ENCODE results near the gene KCNT2. TPM values are rescaled to one million over a fixed set of nuclear protein-coding genes. Genes with fewer than 3 reads are reported as not detected.
"Not testable (repeated sequence)": the region's sequence is repeated elsewhere in the genome, so short reads cannot be mapped to it uniquely, and the experiment has no call there.

The KCNT2 gene
- total RNA-seq: 6.0 TPM

DNA sequence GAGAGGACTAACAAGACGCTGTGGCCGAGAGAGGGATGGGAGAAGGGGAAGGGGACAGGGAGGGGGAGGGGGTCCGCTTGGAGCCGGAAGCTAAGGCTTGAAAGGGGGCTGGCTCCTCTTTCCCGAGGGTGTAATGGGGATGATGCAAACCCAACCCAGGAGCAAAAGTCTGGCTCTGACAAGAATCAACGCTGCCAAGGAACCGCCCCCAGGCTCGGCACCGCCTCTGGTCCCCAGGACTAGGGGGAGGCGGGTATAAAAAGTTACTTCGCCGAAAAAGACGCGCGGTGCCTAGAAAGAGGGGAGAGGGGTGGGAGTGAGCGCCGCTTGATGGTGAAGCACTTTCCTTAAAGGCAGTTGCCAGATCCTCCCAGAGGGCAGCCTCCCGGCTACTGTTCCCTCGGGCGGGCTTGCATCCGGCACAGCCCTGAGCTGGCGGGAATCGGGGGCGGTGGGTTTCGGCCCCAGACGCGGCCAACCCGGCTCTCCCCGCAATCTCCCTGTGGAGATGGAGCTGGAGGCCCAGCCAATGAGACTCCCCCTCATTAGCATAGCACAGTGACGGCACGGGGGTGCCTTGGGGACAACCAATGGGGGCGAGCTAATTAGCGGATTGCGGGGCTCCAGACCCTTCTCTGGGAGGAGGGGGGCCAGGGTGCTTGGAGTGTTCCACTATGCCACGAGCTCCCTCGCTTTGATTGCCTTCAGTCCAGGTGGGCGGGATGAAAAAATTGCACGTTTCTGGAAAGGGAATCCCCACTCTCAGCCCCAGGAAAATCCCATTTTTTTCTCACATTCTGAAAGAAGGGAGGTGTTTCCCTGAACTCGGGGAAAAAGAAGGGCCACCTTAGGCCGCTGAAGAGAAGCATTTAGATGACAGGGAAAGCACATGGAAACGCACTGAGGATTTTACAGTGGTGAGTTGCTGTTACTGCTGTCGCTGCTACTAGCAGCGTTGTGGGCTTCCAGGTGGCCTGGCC, at the start of gene KCNT2:
TSS of gene KCNT2 (minus strand) at position 51 of the 980 bp plus-strand sequence. CDS start 131 bp downstream, outside the sequence.
- peak; percentile 61 for DNase-seq (ENCODE audit: low spot score)

DNA sequence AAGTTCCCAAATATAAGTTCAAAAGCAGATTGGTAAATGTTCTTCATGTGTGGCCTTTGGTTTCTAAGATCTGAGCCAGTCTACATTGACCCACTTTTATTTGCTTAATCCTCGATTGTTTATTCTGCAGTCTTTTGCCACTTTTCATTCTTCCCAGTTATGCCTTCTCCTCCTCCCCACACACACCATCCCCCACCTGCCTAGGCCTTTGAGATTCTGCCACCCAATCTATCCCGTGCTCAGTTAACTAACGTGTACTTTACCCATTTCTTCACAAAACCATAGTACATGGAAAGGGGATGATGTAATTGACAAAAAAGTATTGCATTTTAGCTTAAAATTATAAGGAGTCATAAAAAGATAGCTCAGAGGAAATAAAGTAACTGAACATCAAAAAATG, 47.3 kb upstream of the KCNT2 start:
- no peak for DNase-seq (ENCODE audit: low spot score)

DNA sequence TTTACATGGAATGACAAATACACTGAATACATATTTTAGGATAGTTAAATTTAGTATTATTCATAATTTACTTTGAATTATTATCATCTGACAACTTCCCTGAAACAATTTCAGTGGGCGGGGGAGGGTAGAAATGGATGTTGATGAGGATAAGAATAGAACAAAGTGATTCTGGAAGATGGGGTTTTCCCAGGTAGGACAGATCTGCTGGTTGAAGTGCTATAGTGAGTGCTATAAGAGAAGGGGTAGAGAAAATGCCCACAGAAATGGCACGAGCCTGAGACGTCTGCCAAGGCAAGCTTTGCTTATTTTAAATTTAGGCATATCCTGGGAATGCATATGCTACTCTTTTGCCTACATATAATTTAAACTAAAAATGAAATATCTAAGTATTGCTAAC, 46.8 kb upstream of the KCNT2 start:
- DNase-seq (ENCODE audit: low spot score): no peak

DNA sequence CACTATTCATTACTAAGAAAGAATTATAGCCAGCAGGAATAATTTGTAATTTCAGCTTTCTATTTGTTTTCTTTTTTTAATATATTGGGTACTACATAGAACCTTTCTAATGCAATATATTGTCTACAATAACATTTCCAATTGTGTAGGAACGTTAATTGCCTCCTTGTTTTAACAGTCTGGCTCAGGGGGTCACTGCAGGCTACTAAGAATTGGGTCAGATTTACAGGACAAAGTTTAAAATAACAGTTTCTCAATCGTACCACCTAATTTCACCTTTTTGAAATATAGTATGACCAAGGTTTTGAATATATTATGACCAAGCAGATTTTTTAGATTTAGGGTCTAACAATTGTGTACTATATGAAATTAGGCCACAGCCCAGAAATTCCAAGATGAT, 46.0 kb upstream of the KCNT2 start:
- no peak for DNase-seq (ENCODE audit: low spot score)

DNA sequence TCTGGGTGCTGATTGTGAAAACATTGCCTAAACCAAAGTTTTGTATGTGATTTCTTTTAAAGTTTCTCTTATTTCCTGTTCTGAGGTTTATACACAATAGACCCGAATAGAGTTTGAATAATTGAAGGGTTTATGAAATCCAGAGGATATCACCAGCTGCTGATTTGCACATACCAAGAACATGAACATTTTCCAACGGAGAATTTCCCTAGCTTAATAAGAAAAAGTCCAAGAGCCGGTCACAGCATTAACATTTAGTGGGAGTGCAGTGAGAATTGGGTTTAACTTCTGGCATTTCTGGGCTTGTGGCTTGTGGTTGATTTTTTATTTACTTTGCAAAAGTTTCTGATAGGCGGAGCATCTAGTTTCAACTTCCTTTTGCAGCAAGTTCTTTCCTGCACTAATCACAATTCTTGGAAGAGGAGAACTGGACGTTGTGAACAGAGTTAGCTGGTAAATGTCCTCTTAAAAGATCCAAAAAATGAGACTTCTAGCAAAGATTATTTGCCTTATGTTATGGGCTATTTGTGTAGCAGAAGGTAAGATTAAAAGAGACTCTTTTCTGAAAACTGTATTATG, 43.5 kb upstream of the KCNT2 start, which contains the start of gene CFH:
TSS of gene CFH (plus strand) at position 407 of the 579 bp plus-strand sequence. CDS start at position 482, 75 bp downstream.
- DNase-seq (ENCODE audit: low spot score): peak; percentile 25

DNA sequence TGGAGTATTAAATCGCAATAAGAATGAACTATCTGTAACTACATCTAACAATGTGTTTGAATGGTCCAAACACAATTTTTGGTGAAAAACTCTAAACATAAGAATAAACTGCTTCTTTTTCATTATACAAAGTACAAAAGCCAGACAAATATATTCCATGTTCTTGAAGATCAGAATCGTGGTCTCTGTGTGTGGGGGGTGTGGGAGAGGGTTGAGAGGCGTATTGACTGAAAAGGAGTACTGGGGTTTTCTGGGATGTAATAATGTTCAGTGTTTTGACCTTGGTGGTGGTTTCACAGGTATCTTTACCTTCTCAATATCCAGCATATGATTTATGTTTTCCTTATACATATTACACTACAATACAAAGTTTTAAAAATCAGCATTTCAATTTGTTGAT, 42.8 kb upstream of the KCNT2 start:
- DNase-seq (ENCODE audit: low spot score): no peak

DNA sequence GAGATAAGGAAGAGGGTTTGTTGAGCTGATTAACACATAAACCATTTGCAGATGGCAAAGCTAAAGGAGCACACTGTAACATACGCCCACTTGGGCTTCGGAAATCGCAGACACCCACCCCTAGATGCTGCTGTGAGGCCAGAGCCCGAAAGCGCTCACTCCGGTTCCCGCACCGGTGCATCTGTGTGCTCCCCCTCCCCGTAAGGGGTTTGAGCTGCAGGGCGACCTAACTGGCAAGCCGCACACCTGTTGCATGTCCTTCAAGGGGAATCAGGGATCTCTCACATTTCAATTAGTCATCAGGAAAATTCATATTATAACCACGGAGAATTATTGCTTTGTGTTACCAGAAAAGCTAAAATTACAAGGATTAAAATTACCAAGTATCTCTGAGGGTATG, 42.2 kb upstream of the KCNT2 start:
- no peak for DNase-seq (ENCODE audit: low spot score)

DNA sequence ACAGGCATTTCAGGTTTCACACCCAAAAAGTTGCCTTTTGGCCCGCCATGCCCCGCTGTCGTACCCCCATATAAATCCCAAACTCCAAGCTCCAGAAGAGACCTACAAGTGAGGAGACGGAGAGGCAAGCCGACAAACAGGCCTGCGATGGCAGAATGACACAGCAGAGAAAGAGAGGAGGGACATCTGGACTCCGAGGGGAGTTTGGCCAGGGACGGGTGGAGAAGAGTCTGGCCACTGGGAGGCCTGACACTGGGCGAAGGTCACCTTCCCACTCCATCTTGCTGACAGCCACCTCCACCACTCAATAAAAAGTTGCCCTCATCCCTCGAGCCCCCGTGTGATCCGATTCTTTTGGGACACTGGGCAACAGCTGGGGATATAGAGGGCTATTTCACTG, 41.8 kb upstream of the KCNT2 start:
- DNase-seq (ENCODE audit: low spot score): no peak

DNA sequence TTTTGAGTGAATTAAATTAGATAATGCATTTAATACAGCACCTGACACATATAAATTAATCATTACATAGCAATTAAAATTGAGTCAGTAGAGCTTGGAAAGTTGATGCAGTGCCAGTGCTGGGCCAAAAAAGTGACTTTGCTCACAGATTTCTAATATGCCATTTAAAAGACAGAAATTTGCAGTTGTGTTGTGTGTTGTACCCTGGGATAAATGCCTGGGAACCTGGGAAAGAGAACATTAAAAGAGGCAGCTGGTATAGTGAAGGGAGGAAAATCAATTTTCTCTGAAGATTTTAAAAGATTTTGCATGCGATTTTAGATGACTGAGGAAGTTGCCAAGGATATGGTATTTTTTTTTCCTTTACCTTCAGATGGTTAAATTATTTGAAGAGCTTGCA, 32.7 kb upstream of the KCNT2 start:
- no peak for DNase-seq (ENCODE audit: low spot score)

DNA sequence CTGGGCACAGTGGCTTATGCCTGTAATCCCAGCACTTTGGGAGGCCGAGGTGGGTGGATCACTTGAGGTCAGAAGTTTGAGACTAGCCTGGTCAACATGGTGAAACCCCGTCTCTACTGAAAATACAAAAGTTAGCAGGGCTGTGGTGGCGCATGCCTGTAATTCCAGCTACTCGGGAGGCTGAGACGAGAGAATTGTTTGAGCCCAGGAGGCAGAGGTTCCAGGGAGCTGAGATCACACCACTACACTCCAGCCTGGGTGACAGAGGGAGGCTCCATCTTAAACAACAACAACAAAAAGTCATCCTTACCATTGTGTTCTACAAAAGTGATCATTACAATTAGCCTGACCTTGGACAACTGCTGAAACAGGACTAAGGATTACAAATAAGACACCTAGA, 31.1 kb upstream of the KCNT2 start:
- not testable (repeated sequence) for DNase-seq (ENCODE audit: low spot score)

DNA sequence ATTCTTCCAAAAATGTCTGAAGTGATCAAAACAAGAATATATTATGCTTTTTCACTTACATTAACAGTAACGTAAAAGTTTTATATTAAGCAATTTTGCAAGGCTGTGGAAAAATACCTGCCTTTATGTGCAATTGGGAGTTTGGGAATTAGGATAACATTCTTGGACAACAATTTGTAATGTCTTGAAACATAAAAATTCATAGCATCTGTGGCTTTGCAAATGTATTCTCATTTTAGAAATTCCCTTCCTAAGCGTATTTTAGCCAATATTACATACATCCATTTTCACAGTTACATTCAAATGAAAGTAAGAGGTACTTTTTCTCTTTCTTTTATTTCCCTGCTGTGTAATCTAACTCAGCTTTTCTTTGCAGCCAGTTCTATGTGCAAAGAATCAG, 30.2 kb upstream of the KCNT2 start:
- no peak for DNase-seq (ENCODE audit: low spot score)

DNA sequence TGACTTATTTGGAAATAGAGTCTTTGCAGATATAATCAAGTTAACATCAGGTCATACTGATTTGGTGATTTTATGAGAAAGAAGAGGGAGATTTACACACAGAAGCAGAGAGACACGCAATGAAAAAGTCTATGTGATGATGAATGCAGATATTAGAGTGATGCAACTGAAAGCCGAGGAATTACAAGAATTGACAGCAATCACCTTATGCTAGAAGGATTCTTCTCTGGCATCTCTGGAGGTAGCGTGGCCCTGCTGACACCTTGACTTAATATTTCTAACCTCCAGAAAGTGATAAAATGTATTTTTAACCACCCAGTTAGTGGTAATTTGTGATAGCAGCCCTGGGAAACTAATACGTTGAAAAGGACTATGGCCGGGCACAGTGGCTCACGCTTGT, 29.4 kb upstream of the KCNT2 start:
- DNase-seq (ENCODE audit: low spot score): no peak

DNA sequence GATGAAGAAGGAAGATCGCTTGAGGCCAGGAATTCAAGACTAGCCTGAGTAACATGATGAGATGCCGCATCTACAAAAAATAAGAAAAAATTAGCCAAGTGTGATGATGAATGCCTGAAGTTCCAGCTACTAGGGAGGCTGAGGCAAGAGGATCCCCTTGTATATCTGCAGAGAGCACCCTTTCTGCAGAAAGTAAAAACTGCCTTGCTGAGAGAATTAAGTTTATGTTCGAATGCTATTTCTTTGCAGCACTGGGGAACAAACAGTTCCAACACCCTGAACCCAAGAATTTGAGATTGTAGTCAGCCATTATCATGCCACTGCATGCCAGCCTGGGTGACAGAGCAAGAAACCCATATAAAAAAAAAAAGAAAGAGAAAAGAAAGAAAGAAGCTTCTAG, 20.6 kb upstream of the KCNT2 start:
- no peak for DNase-seq (ENCODE audit: low spot score)

DNA sequence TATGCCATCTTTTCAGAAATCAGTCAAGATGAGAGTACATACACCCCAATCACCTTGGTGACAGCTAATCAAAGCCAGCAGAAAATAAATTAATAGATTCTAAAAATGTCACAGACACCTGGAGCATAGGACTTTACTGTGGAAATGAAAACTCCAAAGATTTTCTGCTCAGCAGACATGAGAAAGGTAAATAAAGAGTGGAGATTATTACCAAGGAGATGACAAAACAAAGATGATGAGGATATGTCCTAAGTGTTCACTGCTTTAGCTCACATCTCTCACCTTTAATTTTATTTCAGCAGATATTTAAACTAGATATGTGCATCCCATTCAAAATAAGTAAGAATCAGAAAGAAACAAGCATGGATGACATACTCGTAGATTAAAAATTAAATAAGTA, 14.8 kb upstream of the KCNT2 start:
- DNase-seq (ENCODE audit: low spot score): no peak

DNA sequence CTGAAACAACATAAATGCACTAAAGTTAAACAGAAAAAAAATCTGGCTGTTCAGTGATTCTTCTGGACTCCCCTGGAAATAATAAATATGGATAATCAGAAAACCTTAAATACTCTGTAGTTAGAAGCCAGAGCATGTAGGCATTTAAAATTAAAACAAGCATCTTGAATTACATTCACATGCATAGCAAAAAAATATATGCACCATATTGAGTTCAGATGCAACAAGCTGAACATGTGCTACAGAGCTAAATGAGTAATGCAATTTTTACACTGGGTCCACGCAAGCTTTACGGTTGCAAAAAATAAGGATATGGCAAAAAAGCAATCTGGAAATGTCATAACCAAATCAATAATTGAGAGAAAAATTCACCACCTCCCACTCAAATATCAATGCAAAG, 11.5 kb upstream of the KCNT2 start:
- DNase-seq (ENCODE audit: low spot score): no peak

DNA sequence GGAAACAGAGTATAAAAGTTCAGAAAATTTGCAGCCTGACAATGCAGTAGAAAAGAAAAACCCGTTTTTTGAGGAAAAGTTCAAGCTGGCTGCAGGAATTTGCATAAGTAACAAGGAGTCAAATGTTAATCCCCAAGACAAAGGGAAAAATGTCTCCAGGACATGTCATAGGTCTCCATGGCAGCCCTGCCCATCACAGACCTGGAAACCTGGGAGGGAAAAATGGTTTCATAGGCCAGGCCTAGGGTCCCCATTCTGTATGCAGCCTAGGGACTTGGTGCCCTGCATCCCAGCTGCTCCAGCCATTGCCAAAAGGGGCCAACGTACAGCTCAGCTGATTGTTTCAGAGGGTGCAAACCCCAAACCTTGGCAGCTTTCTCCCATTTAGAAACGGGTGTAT, 3.6 kb upstream of the KCNT2 start:
- DNase-seq (ENCODE audit: low spot score): no peak

DNA sequence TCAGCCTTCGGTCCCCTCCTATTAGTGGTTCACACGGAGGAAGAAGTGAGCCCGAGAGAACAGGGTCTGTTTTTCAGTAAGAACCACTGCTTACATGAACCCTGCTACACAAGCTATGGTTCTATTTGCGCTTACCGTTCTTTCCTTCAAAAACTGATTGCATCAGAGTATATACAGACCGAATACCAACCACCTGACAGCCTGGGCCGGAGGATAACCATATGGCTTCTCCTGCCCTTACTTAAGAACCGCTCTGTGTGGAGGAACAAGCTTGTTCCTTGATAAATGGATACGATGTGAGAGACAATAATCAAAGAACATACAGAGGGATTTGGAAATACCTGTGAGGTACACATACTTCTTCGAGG, 1.1 kb upstream of the KCNT2 start:
- DNase-seq (ENCODE audit: low spot score): no peak

DNA sequence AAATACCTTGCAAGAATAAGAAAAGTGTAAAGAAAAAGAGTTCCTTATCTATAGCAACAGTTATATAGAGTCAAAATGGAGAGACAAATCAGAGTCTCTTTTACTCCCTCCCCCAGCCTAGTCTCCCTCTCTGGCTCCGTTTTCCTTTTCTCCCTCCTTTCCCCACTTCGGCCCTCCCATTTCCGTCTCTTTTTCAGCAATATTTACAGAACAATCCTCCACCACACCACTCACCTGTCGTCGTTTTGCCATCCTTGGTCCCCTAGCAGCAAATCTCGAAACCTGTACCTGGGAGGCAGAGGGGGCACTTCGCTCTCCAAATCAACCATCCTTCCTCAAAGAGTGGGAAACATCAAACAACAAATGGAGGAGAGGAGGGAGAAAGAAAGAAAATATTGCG, 259 bp downstream of the KCNT2 start:
- no peak for DNase-seq (ENCODE audit: low spot score)

DNA sequence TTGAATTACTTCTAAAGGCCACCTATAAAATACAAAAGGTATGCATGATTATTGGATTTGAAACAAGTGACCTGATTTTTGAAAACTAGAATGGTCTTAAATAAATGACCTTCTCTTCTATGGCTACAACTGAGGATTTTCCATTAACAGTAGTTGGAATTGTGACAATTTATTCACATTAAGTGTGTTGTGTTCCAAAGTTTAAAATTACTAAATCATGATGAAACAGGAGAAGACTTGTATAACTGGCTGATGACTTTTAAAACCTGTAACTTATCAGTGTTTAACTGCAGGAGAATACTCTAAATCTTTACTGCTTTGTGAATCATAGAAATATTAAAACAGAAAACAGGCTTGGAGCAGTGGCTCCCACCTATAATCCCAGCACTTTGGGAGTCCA, 4.6 kb downstream of the KCNT2 start:
- no peak for DNase-seq (ENCODE audit: low spot score)

DNA sequence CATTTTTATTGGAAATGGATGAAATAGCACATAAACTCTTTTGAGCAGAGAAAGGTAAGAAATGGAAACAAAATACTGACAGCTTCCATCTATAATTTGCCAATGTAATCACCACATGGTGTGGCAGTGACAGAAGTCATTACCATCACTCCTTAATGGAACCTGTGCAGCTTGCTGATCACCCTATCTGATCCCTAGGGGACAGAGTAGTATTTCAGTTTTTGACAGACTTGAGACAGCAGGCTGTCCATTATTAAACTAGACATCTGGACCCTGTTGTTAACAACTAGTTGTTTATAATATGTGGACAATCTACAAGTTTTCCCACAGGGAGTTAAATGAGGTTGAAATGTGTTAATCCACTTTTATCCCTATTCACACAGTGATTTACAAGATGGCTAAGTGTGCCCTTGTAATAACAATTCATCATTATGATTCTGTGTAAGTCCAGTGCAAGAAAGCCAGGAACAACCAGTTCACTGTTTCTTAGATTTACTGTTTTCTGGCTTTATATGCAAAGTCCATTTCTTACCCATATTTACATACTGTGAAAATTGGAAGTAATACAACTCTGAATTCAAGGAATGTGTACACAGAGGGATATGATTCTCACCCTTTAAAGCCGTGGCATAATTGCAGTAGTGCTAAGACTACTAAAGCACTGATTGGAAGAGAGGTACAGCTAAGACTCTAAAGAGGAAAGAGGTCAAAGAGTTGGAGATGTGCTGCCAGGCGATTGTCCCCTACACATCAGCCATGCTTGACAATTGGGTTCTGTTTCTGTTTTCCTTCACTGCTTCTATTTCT, 9.1 kb downstream of the KCNT2 start:
- no peak for DNase-seq (ENCODE audit: low spot score)

DNA sequence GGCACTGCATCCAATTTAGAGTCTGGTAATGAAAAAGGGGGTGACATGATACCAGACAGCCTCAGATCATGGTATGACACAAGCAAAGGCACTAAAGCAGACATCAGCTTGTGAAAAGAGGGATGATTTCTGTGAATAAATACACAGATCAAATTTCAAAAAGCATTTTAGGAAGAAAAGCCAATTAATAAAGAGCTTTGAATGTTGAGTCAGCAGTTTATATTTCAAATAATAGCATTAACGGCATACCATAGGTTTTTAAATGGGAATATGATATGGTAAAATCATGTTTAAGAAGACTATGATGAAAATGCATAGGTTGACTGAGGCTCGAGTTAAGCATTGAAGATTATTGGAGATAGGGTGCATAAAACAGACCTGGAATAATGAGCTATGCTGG, 13.5 kb downstream of the KCNT2 start:
- DNase-seq (ENCODE audit: low spot score): no peak

DNA sequence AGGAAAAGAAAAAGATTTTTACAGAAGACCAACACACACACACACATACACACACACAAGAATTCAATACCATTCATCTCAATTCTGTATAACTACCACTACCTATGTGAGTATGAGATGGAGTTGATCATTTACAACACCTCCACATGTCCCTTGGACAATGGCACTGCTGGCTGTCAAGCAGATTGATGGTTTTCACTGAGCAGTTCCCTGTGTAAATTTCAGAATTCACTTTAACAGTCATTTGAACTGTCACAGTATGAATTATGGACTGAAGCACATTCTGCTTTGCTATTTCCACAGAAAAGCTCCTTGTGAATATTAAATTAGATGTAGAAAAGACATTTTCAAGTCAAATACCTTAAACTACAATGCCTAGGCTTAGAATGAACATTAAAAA, 14.3 kb downstream of the KCNT2 start:
- DNase-seq (ENCODE audit: low spot score): no peak

DNA sequence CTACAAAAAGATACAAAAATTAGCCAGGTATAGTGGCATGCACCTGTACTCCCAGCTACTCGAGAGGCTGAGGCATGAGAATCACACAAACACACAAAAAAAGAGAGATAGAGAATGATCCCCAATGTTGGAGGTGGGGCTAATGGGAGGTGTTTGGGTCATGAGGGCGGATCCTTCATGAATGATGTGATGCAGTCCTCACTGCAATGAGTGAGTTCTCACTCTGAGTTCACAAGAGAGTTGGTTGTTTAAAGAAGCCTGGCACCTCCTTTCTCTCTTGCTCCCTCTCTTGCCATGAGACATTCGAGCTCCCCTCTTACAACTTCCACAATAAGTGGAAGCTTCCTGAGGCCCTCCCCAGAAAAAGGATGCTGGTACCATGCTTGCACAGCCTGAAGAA, 17.3 kb downstream of the KCNT2 start:
- no peak for DNase-seq (ENCODE audit: low spot score)
